ENCODE results near the gene BRME1. TPM values are rescaled to one million over a fixed set of nuclear protein-coding genes. Genes with fewer than 3 reads are reported as not detected.

BRME1 gene
- total RNA-seq, 1 experiment from 2014 or later: 2.1 TPM

Other genes starting within 250 kb of the BRME1 start
- 58.6 and 65.2 TPM in 2 replicates for gene MRI1, start 141.6 kb downstream of the BRME1 start, total RNA-seq (2014; rRNA removed; shearing (Covaris generic))
- gene C19orf53, start 131.7 kb downstream of the BRME1 start, total RNA-seq (2014; rRNA removed; shearing (Covaris generic)): 214 and 231 TPM in 2 replicates
- 4.6 and 5.4 TPM in 2 replicates for gene ZSWIM4, start 110.7 kb downstream of the BRME1 start, total RNA-seq (2014; rRNA removed; shearing (Covaris generic))
- 1.6 TPM in 1 of 2 replicates, not detected in the other for gene NANOS3, start 29.0 kb downstream of the BRME1 start, total RNA-seq (2014; rRNA removed; shearing (Covaris generic))
- 17.8 and 22.7 TPM in 2 replicates for gene CC2D1A, start 84 bp upstream of the BRME1 start, total RNA-seq (2014; rRNA removed; shearing (Covaris generic))
- not detected in 2 replicates for gene PODNL1, start 32.3 kb upstream of the BRME1 start, total RNA-seq (2014; rRNA removed; shearing (Covaris generic))
- gene DCAF15, start 46.4 kb upstream of the BRME1 start, total RNA-seq (2014; rRNA removed; shearing (Covaris generic)): 29.4 and 40.5 TPM in 2 replicates
- 1.3 and 1.4 TPM in 2 replicates for gene RFX1, start 100.2 kb upstream of the BRME1 start, total RNA-seq (2014; rRNA removed; shearing (Covaris generic))
- gene RLN3, start 122.0 kb upstream of the BRME1 start, total RNA-seq (2014; rRNA removed; shearing (Covaris generic)): not detected in 2 replicates
- gene IL27RA, start 125.6 kb upstream of the BRME1 start, total RNA-seq (2014; rRNA removed; shearing (Covaris generic)): 10.7 and 11.1 TPM in 2 replicates
- gene PALM3, start 156.0 kb upstream of the BRME1 start, total RNA-seq (2014; rRNA removed; shearing (Covaris generic)): 0.46 TPM in 1 of 2 replicates, not detected in the other
- 0.29 and 1.3 TPM in 2 replicates for gene MISP3, start 166.7 kb upstream of the BRME1 start, total RNA-seq (2014; rRNA removed; shearing (Covaris generic))
- not detected in 2 replicates for gene C19orf67, start 179.7 kb upstream of the BRME1 start, total RNA-seq (2014; rRNA removed; shearing (Covaris generic))
- 95.5 and 121 TPM in 2 replicates for gene SAMD1, start 184.6 kb upstream of the BRME1 start, total RNA-seq (2014; rRNA removed; shearing (Covaris generic))
- gene PRKACA, start 211.6 kb upstream of the BRME1 start, total RNA-seq (2014; rRNA removed; shearing (Covaris generic)): 29.8 and 36.0 TPM in 2 replicates
- 78.5 and 110 TPM in 2 replicates for gene ASF1B, start 230.5 kb upstream of the BRME1 start, total RNA-seq (2014; rRNA removed; shearing (Covaris generic))

All from Daoy (cell line).